Measurements from ENCODE around the gene RASSF5. TPM values are rescaled to one million over a fixed set of nuclear protein-coding genes. Genes with fewer than 3 reads are reported as not detected.

The RASSF5 gene
- total and polyA plus RNA-seq, 2 donors (not counting 1 experiment from before 2014, with no cell fraction given), result 69.7 to 146 TPM

- 98% methylated on average over 4 of the region's 4 CpGs for WGBS (ENCODE audit: insufficient coverage)
- Histone ChIP-seq H3K79me2 (ENCODE audit: control insufficient read depth, insufficient read depth, low read length) (no peaks in the 10 kb centered on the region), H3K9ac (ENCODE audit: low read length) (no peak overlapping the region), H3K27ac (ENCODE audit: low read length in 2 of 2) (no peak overlapping the region), H3K4me3 (ENCODE audit: control extremely low read depth in 1 of 5, extremely low read depth in 1 of 5, insufficient read depth in 1 of 5, low read depth in 2 of 5, low read length in 4 of 5) (no peak overlapping the region), H3K27me3 (replicated peaks in 1 of 4; ENCODE audit: control extremely low read depth in 1 of 4, control insufficient read depth in 3 of 4, insufficient read depth in 4 of 4, low read length in 3 of 4) (peaks cover 0 to 48% (median 18%) of the 10 kb centered on the region in 4 experiments), H3K4me2 (replicated peaks; ENCODE audit: low read depth, low read length, poor library complexity, severe bottlenecking) (no peak overlapping the region), H4K20me1 (ENCODE audit: control insufficient read depth, insufficient read depth, low read length, poor library complexity, severe bottlenecking) (no peaks in the 10 kb centered on the region), H3K36me3 (replicated peaks in 1 of 2; ENCODE audit: control extremely low read depth in 1 of 2, control insufficient read depth in 1 of 2, extremely low read depth in 1 of 2, insufficient read depth in 2 of 2, low read length in 1 of 2) (no peaks in the 10 kb centered on the region), H3K9me3 (ENCODE audit: control extremely low read depth in 1 of 3, control insufficient read depth in 2 of 3, insufficient read depth in 1 of 3, low read length in 2 of 3) (peaks cover 0 to 10% (median 0%) of the 10 kb centered on the region in 3 donors), H2AFZ (ENCODE audit: insufficient read depth, low read depth, low read length, poor library complexity, severe bottlenecking) (no peak overlapping the region), H3K4me1 (ENCODE audit: control insufficient read depth in 2 of 2, insufficient read depth in 2 of 2, low read length in 2 of 2) (peaks cover 19 to 20% of the 10 kb centered on the region in 2 donors)
- Mint-ChIP-seq H3K4me1 (peaks cover 15% of the 10 kb centered on the region), H3K4me3 (no peak overlapping the region), H3K27me3 (peaks cover 28% of the 10 kb centered on the region), H3K27ac (no peak overlapping the region), H3K9me3 (ENCODE audit: insufficient read depth) (peaks cover 2% of the 10 kb centered on the region)
- no peak for ATAC-seq (ENCODE audit: low read depth)
- intact Hi-C loops (cut with micrococcal nuclease), result no loop called here
- no peak for TF ChIP-seq EZH2 (IDR thresholded peaks at IDR 0.05; ENCODE audit: borderline replicate concordance, insufficient read depth, low read depth, low read length, poor library complexity, severe bottlenecking)
- TF ChIP-seq, protein P1, sequence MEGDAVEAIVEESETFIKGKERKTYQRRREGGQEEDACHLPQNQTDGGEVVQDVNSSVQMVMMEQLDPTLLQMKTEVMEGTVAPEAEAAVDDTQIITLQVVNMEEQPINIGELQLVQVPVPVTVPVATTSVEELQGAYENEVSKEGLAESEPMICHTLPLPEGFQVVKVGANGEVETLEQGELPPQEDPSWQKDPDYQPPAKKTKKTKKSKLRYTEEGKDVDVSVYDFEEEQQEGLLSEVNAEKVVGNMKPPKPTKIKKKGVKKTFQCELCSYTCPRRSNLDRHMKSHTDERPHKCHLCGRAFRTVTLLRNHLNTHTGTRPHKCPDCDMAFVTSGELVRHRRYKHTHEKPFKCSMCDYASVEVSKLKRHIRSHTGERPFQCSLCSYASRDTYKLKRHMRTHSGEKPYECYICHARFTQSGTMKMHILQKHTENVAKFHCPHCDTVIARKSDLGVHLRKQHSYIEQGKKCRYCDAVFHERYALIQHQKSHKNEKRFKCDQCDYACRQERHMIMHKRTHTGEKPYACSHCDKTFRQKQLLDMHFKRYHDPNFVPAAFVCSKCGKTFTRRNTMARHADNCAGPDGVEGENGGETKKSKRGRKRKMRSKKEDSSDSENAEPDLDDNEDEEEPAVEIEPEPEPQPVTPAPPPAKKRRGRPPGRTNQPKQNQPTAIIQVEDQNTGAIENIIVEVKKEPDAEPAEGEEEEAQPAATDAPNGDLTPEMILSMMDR (IDR thresholded peaks at IDR 0.05), result no peak
- no peak for DNase-seq
- ChIA-PET POLR2A (no interaction called here), CTCF (interaction anchor here (1.1 kb wide), 1 partner anchor 32 kb away, joined by 4 read pairs; no protein-coding TSS in a partner anchor)
Measured at GRCh38 chr1:206512851-206513180, 5.5 kb downstream of the RASSF5 start.

GRCh38 chr1:206513312-206514111 lies 6.2 kb downstream of the RASSF5 start:
- Histone ChIP-seq H3K4me3 (ENCODE audit: control extremely low read depth in 1 of 5, extremely low read depth in 1 of 5, insufficient read depth in 1 of 5, low read depth in 2 of 5, low read length in 4 of 5) (no peak overlapping the region), H3K79me2 (ENCODE audit: control insufficient read depth, insufficient read depth, low read length) (no peaks in the 10 kb centered on the region), H3K27me3 (replicated peaks in 1 of 4; ENCODE audit: control extremely low read depth in 1 of 4, control insufficient read depth in 3 of 4, insufficient read depth in 4 of 4, low read length in 3 of 4) (peaks cover 0 to 41% (median 15%) of the 10 kb centered on the region in 4 experiments), H3K27ac (ENCODE audit: low read length in 2 of 2) (no peak overlapping the region), H2AFZ (ENCODE audit: insufficient read depth, low read depth, low read length, poor library complexity, severe bottlenecking) (no peak overlapping the region), H4K20me1 (ENCODE audit: control insufficient read depth, insufficient read depth, low read length, poor library complexity, severe bottlenecking) (no peaks in the 10 kb centered on the region), H3K9me3 (ENCODE audit: control extremely low read depth in 1 of 3, control insufficient read depth in 2 of 3, insufficient read depth in 1 of 3, low read length in 2 of 3) (peaks cover 0 to 7% (median 0%) of the 10 kb centered on the region in 3 donors), H3K36me3 (replicated peaks in 1 of 2; ENCODE audit: control extremely low read depth in 1 of 2, control insufficient read depth in 1 of 2, extremely low read depth in 1 of 2, insufficient read depth in 2 of 2, low read length in 1 of 2) (no peaks in the 10 kb centered on the region), H3K4me1 (ENCODE audit: control insufficient read depth in 2 of 2, insufficient read depth in 2 of 2, low read length in 2 of 2) (peaks cover 12 to 13% of the 10 kb centered on the region in 2 donors), H3K9ac (ENCODE audit: low read length) (no peak overlapping the region), H3K4me2 (replicated peaks; ENCODE audit: low read depth, low read length, poor library complexity, severe bottlenecking) (no peak overlapping the region)
- Mint-ChIP-seq H3K27me3 (peaks cover 25% of the 10 kb centered on the region), H3K9me3 (ENCODE audit: insufficient read depth) (peaks cover 2% of the 10 kb centered on the region), H3K4me1 (peaks cover 10% of the 10 kb centered on the region), H3K27ac (no peak overlapping the region), H3K4me3 (no peak overlapping the region)
- 99% methylated on average over 10 of the region's 11 CpGs for WGBS (ENCODE audit: insufficient coverage)
- ATAC-seq (ENCODE audit: low read depth) (no peak), DNase-seq (no peak)
- ChIA-PET POLR2A (no interaction called here), CTCF (interaction anchor here (1.1 kb wide), 1 partner anchor 31 kb away, joined by 4 read pairs; no protein-coding TSS in a partner anchor)
- TF ChIP-seq EZH2 (IDR thresholded peaks at IDR 0.05; ENCODE audit: borderline replicate concordance, insufficient read depth, low read depth, low read length, poor library complexity, severe bottlenecking), result no peak
- TF ChIP-seq, protein P1 (IDR thresholded peaks at IDR 0.05), result no peak
- intact Hi-C loops (cut with micrococcal nuclease), result no loop called here

Measured in B cell (primary cell).